ENCODE data around the gene FADS1.

The FADS1 gene

GRCh38 chr11:61846362-61847020 is 29.7 kb upstream of the FADS1 start:
- DNase-seq (ENCODE audit: insufficient read length, low spot score) (no peak), FAIRE-seq (no peak)

GRCh38 chr11:61844909-61845565 is 28.2 kb upstream of the FADS1 start:
- DNase-seq (ENCODE audit: insufficient read length, low spot score) (no peak), FAIRE-seq (no peak)

- DNase-seq (ENCODE audit: insufficient read length, low spot score) = no peak
- FAIRE-seq = no peak
These were observed 25.7 kb upstream of the FADS1 start for GRCh38 chr11:61842528-61842820.

GRCh38 chr11:61841636-61842527 is 25.1 kb upstream of the FADS1 start:
- no peak for DNase-seq (ENCODE audit: insufficient read length, low spot score)
- FAIRE-seq = no peak

GRCh38 chr11:61840371-61840770 is 23.6 kb upstream of the FADS1 start:
- DNase-seq (ENCODE audit: insufficient read length, low spot score) = no peak
- FAIRE-seq = no peak

GRCh38 chr11:61839742-61840141 is 22.9 kb upstream of the FADS1 start:
- DNase-seq (ENCODE audit: insufficient read length, low spot score) (no peak), FAIRE-seq (no peak)

GRCh38 chr11:61838921-61839320 is 22.1 kb upstream of the FADS1 start:
- no peak for FAIRE-seq
- DNase-seq (ENCODE audit: insufficient read length, low spot score) = no peak

GRCh38 chr11:61838501-61838900 is 21.7 kb upstream of the FADS1 start:
- no peak for DNase-seq (ENCODE audit: insufficient read length, low spot score)
- no peak for FAIRE-seq

- FAIRE-seq (no peak), DNase-seq (ENCODE audit: insufficient read length, low spot score) (no peak)
These were observed 20.7 kb upstream of the FADS1 start for GRCh38 chr11:61837411-61838005.

- no peak for DNase-seq (ENCODE audit: insufficient read length, low spot score)
- no peak for FAIRE-seq
These were observed 19.4 kb upstream of the FADS1 start for GRCh38 chr11:61836193-61836592.

- FAIRE-seq = no peak
- DNase-seq (ENCODE audit: insufficient read length, low spot score) = no peak
These were observed 17.7 kb upstream of the FADS1 start for GRCh38 chr11:61834278-61835048.

GRCh38 chr11:61833926-61834277 is 17.1 kb upstream of the FADS1 start:
- DNase-seq (ENCODE audit: insufficient read length, low spot score) = no peak
- FAIRE-seq = no peak

- DNase-seq (ENCODE audit: insufficient read length, low spot score) (no peak), FAIRE-seq (no peak)
These were observed 16.7 kb upstream of the FADS1 start for GRCh38 chr11:61833471-61833870.

GRCh38 chr11:61832754-61833153 is 16.0 kb upstream of the FADS1 start:
- FAIRE-seq = no peak
- DNase-seq (ENCODE audit: insufficient read length, low spot score) = no peak

GRCh38 chr11:61832207-61832606 is 15.4 kb upstream of the FADS1 start:
- no peak for DNase-seq (ENCODE audit: insufficient read length, low spot score)
- FAIRE-seq = no peak

GRCh38 chr11:61830237-61831105 is 13.7 kb upstream of the FADS1 start:
- FAIRE-seq (no peak), DNase-seq (ENCODE audit: insufficient read length, low spot score) (no peak)

- FAIRE-seq (no peak), DNase-seq (ENCODE audit: insufficient read length, low spot score) (no peak)
These were observed 13.0 kb upstream of the FADS1 start for GRCh38 chr11:61829806-61830205.

GRCh38 chr11:61828629-61829407 is 12.0 kb upstream of the FADS1 start:
- DNase-seq (ENCODE audit: insufficient read length, low spot score) = no peak
- no peak for FAIRE-seq

- no peak for FAIRE-seq
These were observed 11.5 kb upstream of the FADS1 start for GRCh38 chr11:61828379-61828628.

More at GRCh38 chr11:61828379-61828628, 11.5 kb upstream of the FADS1 start:
- no peak for DNase-seq (ENCODE audit: insufficient read length, low spot score)
